ENCODE results near the gene GAA.

- TF ChIP-seq CTCF (IDR thresholded peaks at IDR 0.05), result no peak
- no peak for TF ChIP-seq POLR2A (IDR thresholded peaks at IDR 0.05)
Measured at GRCh38 chr17:80067393-80067986, 33.9 kb upstream of the GAA start.

All from body of pancreas (tissue), 4 donors.